ENCODE results near the gene ST6GALNAC4.
"Not testable (repeated sequence)": the region's sequence is repeated elsewhere in the genome, so short reads cannot be mapped to it uniquely, and the experiment has no call there.

The ST6GALNAC4 gene

DNA sequence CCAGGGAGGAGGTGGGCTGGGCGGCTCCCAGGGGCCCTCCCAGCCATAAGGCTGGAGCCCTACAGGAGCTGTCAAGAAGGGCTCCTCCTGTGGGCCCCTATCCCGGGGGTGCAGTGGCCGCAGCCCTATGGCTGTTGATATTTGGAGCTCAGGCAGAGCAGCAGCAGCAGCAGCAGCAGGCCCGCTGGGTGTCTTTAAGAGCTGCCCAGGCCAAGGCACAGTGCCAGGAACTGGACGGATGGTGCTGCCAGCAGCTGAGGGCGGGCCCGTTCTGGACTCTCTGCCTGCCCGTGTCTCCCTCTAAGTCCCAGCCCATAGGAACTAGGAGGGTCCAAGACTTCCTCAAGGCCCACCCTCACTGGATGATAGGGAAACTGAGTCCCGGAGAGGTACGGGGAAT, 43.0 kb downstream of the ST6GALNAC4 start:
- no peak for DNase-seq (ENCODE audit: low read depth in 2 of 2, low spot score in 1 of 2)

DNA sequence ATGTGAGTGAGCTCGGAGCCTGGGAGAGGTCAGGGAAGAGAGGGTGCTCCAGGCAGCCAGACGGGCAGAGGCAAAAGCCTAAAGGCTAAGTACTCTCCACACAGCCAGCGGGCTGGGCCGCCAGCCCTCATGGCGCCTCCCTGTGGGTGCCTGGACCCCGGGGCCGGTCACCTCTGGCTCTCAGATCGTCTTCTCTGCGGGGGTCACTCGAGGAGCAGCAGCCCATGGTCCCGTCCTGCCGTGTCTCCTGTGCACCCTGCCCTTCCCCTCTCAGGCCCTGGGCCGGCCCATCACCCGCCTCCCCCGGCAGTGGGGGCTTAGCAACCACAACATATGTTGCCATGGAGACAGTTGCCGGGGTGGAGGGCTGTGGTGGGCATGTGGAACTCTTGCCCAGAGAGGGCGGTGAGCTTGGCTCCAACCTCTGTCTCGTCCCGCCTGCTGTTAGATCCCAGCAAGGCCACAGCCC, 43.6 kb downstream of the ST6GALNAC4 start:
- no peak for DNase-seq (ENCODE audit: low read depth in 2 of 2, low spot score in 1 of 2)

DNA sequence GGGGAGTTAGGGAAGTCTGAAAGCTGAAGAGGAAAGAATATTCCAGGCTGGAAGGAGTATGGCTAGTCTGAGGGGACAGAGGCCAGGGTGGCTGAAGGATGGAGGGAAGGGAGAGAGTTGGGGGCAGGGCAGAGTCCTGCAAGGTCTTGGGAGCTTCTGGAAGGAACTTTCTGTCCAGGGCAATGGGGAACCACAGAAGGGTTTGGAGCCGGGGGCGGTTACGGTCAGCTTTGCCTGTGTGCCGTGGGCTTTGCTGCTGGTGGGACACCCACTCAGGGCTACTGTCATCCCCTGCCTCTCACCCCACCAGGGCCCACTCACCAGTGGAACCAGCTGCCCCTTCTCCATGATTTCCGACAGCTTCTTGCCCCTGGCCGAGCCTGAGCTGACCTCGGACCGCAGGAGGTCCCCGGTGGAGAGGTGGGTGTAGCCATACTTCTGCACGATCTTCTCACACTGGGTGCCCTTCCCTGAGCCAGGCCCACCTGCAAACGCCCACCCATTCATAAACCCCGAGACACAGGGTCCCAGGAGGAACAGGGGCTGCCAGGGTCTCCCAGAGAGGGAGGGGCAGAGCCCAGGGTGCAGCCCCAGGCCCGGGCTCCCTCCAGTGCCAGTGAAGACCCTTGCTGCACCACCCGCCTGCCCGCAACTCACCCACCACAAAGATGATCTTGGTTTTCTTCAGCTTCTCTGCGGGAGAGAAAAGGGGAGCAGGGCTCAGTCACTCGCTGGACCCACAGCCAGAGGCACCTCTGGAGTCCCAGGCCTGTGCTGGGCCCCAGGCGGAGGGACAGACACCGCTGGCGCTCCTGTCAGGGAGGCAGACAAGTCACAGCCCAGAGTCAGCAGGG, 44.2 kb downstream of the ST6GALNAC4 start:
- DNase-seq (ENCODE audit: low read depth in 2 of 2, low spot score in 1 of 2), result no peak

DNA sequence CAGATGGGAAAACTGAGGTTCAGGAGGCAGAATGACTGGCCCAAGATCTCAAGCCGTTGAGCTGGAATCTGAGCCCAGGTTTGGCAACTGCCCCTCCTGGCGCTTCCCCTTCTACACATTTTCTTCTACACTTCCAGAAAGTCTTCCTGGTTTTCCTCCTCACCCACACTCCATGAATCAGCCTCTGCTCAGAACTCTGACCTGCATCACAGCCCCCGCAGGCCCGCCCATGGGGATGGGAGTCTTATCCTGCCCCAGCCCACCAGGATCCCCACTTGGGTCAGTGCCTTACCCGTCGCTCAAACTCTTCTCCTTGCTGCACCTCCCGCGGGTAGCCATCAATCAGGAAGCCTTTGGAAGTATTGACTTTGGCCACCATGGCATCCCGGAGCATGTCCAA, 45.3 kb downstream of the ST6GALNAC4 start:
- no peak for DNase-seq (ENCODE audit: low read depth in 2 of 2, low spot score in 1 of 2)

DNA sequence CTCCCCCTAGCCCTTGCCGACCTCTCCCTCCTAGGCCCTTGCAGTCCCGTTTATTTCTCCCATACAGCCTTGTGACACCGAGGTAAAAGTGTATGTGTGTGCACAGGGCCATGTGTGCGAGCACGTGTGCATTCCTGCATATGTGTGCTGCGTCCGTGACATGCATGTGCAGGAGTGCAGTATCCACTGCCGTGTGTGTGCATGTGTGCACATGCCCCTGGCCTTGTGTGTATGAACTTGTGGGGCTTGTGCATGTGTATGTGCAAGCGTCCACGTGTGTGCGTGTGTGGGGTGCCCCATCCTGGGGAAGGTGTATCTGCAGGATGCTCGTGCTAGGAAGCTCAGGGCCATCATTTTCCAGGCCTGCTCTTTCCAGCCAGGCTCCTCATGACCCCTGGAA, 46.0 kb downstream of the ST6GALNAC4 start:
- DNase-seq (ENCODE audit: low read depth in 2 of 2, low spot score in 1 of 2), result no peak

DNA sequence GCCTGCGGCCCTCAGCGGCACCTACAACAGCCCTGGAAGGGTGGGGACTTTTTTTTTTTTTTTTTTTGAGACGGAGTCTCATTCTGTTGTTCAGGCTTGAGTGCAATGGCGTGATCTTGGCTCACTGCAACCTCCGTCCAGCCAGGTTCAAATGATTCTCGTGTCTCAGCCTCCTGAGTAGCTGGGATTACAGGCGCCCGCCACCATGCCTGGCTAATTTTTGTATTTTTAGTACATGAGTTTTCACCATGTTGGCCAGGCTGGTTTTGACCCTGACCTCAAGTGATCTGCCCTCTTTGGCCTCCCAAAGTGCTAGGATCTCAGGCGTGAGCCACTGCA, 46.7 kb downstream of the ST6GALNAC4 start:
- not testable (repeated sequence) for DNase-seq (ENCODE audit: low read depth in 2 of 2, low spot score in 1 of 2)

DNA sequence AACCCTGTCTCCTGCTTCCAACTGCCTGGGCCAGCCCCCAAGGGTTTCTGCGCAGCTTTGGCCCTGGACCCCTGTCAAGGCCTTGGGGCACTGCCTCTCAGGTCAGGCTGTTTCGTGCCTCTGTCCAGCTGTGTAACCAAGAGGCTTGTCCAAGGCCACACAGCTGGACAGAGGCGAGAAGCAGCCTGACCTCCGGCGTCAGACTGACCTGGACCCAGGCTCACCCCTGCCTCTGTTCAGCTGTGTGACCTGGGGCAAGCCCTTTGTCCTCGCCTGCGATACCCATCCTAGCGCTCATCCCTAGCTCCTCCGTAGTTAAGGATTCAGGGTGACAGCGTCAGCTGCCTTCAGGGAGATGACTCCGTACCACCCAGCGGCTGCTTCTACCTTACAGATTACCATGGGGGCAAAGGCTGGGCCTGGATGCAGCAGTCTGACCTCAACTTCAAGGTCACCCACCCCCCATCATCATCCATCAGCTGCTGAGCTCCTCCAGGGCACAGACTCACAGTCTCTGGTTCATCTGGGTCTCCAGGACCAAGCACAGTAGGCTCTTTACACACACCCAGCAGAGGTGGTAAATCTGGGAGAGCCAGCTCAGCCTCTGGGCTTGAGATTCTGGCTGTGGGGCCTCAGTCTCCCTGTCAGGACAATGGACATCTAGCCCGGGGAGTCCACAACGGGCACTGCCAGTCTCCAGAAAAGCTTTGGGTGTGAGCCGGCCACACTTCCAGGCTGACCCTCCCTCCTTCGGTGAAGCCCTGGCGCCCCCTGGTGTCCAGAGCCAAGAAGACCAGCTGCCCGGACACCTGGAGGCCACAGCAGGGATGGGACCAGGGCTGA, 47.3 kb downstream of the ST6GALNAC4 start:
- peak; percentile 46 to 64 for DNase-seq (ENCODE audit: low read depth in 2 of 2, low spot score in 1 of 2)

DNA sequence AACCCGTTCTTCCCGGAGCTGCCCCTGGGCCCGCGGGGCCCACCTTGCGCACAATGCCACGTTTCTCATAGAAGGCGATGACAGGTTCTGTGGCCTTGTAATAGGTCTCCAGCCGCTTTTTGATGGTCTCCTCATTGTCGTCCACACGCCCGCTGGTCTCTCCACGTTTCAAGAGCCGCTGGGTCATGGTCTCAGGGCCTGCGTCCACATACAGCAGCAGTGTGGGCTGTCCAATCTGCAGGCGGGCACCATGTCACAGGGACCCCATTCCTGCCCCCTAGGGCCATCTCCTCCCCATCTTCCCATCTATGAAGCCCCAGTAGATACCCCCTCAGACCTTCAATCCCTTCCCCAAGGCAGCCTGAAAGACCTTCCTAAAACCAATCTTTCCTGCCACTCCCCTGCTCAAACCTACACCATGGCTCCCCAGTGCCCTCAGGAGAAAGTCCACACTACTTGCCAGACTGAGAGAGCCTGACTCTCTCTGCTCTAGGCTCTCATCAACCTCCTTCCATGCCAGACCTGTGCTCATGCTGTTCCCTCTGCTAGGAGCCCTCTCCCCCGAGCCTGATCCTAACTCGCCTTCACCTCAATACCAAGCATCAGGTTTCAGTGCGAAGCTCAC, 48.5 kb downstream of the ST6GALNAC4 start:
- DNase-seq (ENCODE audit: low read depth in 2 of 2, low spot score in 1 of 2), result no peak

DNA sequence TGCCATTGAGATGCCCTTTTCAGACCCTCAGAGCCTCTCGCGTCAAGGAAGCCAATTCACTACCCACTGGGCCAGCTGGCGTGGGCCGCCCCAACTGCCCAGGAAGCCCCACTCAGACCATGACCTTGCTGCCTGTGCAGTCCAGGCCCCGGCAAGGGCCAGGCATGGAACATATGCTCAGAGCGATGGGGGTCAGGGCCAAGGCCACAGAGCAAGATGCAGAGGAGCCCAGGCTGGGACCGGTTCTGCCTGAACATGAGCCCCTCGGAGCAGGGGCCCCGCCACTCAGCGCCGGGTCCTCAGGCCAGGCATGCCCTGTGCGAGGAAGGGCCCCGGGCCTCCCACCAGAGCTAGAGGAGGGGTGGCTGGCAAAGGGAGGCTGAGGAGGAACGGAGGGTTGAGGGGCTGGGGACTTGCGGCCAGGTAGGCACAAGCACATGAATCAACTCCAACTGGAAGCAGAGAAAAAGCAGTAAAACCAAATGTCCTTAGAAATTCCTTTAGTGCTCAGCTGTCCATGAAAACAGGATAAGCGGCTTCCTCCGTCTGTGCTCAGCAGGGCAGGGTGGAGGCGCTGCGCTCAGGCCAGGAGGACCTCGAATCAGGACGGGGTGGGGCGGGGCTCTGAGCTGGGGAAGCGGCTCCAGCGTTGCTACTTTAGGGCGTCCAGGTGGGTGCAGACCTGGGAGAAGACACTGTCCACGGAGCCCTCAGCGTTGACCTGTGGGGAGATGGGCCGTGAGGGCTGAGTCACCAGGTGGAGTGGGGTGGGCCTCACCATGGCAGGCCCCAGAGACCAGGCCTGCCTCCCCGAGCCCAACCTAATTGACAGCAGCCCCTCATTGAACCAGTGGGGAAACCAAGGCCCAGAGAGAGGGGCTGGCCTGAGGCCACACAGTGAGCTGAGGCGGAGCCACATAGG, 49.2 kb downstream of the ST6GALNAC4 start:
- no peak for DNase-seq (ENCODE audit: low read depth in 2 of 2, low spot score in 1 of 2)

DNA sequence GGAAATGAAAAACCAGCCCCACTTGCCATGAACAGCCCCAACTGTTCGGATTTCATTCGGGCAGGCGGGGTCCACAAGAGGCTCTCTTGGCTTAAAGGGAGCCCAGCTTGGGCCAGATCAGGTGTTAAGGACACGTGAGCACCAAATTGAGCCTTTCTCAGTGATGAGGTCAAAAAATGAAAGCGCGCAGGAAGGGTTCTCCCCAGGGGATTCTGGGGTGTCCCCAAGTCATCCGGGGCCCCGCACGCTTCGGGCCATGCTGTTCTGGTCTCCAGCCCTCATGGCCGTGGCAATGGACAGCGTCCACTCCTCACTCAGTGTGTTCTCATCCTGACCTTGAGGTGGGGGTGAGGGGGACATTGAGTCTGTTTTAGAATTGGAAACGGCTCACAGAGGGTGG, 50.3 kb downstream of the ST6GALNAC4 start:
- no peak for DNase-seq (ENCODE audit: low read depth in 2 of 2, low spot score in 1 of 2)

DNA sequence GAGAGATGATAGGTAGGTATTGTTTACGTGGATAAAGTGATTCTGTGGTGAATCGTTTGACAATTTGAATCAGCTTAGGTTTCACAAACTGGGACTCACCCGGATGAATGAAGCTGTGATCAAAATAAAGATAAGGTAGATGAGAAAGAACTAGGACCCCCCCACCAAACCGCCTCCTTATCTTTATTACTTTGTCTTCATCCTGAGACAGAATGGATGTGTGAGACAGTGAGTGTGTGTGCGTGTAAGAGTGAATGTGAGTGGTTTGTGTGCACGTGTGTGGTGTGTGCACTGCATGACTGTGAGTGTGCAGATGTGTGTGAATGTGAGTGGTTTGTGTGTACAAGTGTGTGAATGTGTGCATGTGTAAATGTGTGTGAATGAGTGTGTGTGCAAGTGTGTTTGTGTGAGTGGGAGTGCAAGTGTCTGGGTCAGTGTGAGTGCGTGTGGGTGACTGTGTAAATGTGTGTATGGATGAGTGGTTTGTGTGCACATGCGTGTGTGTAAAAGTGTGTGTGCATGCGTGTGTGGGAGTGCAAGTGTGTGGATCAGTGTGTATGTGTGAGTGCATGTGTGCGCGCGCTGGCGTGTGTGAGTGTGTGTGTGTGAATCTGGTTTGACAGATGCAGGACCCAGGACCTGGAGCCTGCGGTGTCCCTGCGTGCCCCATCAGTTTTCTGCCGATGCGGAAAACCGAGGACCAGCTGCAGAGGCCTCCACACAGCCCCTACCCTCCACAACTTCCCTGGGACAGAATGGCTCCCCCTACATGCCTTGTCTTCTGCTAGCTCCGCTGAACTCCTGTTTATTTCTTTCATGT, 51.0 kb downstream of the ST6GALNAC4 start:
- DNase-seq (ENCODE audit: low read depth in 2 of 2, low spot score in 1 of 2), result no peak

DNA sequence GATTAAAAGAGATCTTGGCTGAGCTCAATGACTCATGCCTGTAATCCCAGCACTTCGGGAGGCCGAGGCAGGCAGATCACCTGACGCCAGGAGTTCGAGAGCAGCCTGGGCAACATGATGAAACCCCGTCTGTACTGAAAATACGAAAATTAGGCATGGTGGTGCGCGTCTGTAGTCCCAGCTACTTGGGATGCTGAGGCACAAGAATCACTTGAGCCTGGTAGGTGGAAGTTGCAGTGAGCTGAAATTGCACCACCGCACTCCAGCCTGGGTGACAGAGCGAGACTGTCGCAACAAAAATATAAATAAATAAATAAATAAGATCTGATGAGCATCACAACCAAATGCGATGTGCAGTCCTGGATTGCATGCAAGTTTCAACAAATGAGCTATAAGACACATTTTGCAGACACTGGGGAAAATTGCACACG, 53.6 kb downstream of the ST6GALNAC4 start:
- DNase-seq (ENCODE audit: low read depth in 2 of 2, low spot score in 1 of 2), result no peak

DNA sequence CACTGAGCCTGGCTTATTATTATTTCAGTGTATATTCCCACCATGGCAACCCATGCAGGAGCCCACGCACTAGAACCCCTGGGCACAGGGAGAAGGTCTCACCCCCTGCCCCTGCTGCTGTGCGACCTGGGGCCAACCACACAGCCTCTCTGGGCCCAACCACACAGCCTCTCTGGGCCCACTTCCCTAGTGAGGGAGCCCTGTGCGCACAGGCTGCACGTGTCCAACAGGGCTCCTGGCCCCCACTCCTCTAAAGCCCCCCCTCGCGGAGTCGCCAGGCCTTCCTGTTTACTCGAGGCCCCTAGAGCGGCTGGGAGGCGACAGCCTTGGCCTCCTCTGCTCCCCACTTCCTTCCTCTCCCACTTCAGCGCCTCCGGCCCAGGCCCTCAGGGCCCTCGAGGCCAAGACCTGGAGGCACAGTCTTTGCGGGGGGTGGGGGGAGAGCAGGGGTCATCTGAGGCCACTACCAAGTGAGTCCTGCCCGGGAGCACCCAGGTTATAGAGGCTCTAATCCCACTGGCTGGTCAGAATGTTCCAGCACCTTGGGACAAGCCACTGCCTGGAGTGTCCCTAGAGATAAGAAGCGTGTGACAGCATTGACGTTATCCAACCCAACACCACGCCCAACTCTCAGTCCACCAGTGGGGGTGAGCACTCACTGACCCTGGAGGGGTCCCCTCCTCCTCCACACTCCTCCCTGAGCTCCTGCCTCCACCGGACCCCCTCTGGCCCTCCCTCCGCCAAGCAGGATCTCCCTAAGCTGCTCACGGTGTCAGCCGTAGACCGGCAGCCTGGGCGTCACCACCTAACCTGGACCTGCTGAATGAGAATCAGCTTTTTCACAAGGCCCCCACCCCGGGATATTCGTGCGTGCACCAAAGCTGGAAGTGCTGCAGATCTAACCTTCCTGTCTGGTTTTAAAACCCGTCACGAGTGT, 54.5 kb downstream of the ST6GALNAC4 start:
- peak; percentile 24 to 25 for DNase-seq (ENCODE audit: low read depth in 2 of 2, low spot score in 1 of 2)

DNA sequence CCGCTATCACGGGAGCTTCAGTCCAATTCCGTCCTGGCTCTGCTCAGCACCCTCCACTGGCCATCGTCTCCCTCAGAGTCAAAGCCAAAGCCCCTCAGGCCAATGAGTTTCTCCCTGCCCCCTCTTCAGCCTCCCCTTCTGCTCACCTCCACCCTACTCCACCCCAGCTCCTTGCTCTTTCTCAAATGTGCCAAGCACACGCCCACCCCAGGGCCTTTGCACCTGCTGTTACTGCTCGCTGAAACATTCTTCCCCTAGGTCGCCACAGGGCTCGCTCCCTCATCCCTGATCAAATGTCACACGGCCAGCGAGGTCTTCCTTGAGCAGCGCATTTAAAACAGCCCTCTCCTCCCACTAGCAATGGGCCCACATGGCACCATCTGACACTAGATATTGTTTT, 56.1 kb downstream of the ST6GALNAC4 start:
- DNase-seq (ENCODE audit: low read depth in 2 of 2, low spot score in 1 of 2), result no peak

DNA sequence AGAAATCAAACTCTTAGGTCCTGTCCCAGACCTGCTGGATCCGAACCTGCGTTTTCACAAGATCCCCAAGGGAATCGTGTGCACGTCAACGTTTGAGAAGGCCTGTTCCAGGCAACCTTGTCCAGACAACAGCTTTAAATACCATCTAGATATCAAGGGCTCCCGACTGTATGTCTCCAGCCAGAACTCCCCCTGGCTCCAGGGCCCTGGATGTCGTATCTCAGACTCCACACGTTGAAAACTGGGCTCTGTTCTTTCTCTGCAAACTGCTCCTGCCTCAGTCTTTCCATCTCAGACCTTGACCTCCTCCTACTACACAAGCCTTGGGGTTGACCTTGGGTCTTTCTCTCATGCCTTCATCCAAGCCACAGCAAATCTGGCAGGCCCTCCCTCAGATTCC, 56.6 kb downstream of the ST6GALNAC4 start:
- no peak for DNase-seq (ENCODE audit: low read depth in 2 of 2, low spot score in 1 of 2)

DNA sequence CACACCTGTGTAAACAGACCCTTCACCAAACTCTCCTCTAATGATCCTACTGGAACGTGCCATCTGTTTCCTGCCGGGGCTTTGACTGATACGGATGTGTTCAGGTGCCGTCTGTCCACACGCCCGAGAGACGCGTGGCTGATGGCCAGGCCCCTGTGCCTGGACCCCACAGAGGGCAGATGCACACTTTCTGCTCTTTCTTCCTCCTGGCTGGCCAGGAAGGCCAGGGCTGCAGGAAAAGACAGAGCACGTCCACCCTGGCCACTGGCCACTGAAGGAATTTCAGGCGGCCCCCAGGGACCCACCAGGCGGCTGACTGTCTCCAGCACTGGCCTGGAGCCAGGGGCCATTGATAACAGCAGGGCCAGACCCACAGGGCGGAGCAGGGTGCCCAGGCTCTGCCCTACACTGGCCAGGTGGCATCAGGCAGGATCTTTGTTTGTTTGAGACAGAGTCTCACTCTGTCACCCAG, 58.8 kb downstream of the ST6GALNAC4 start:
- DNase-seq (ENCODE audit: low read depth in 2 of 2, low spot score in 1 of 2), result no peak

Data from stimulated activated CD8-positive, alpha-beta memory T cell treated with anti-CD3 and anti-CD28 coated beads, Interleukin-4, amount 100 ng/mL, for 1 hour (primary cell).